ENCODE measurements around the gene KIF16B.
"Not testable (repeated sequence)": the region's sequence is repeated elsewhere in the genome, so short reads cannot be mapped to it uniquely, and the experiment has no call there.

KIF16B gene

GRCh38 chr20:16590041-16590633 is 16.9 kb upstream of the KIF16B start:
- DNase-seq, result no peak

GRCh38 chr20:16589623-16590022 is 16.4 kb upstream of the KIF16B start:
- no peak for DNase-seq

- DNase-seq, result no peak
Measured at GRCh38 chr20:16588241-16588640, 15.0 kb upstream of the KIF16B start.

GRCh38 chr20:16587066-16587465 is 13.8 kb upstream of the KIF16B start:
- no peak for DNase-seq

GRCh38 chr20:16583474-16583873 is 10.2 kb upstream of the KIF16B start:
- no peak for DNase-seq

- DNase-seq, result no peak
Measured at GRCh38 chr20:16581241-16581640, 8.0 kb upstream of the KIF16B start.

GRCh38 chr20:16580620-16581019 is 7.4 kb upstream of the KIF16B start:
- DNase-seq, result no peak

- DNase-seq, result no peak
Measured at GRCh38 chr20:16580147-16580546, 6.9 kb upstream of the KIF16B start.

GRCh38 chr20:16576219-16576618 is 3.0 kb upstream of the KIF16B start:
- DNase-seq, result no peak

GRCh38 chr20:16575390-16576140 is 2.3 kb upstream of the KIF16B start:
- no peak for DNase-seq

- peak; percentile 84 for DNase-seq
Measured at GRCh38 chr20:16574656-16575355, 1.6 kb upstream of the KIF16B start.

GRCh38 chr20:16571333-16571732 is 1.9 kb downstream of the KIF16B start:
- no peak for DNase-seq

- no peak for DNase-seq
Measured at GRCh38 chr20:16569246-16570153, 3.7 kb downstream of the KIF16B start.

- DNase-seq, result no peak
Measured at GRCh38 chr20:16566080-16566479, 7.2 kb downstream of the KIF16B start.

GRCh38 chr20:16564079-16564478 is 9.2 kb downstream of the KIF16B start:
- DNase-seq, result not testable (repeated sequence)

- no peak for DNase-seq
Measured at GRCh38 chr20:16563066-16563806, 10.0 kb downstream of the KIF16B start.

- DNase-seq, result no peak
Measured at GRCh38 chr20:16562259-16562658, 11.0 kb downstream of the KIF16B start.

- DNase-seq, result no peak
Measured at GRCh38 chr20:16560661-16561060, 12.6 kb downstream of the KIF16B start.

- DNase-seq, result no peak
Measured at GRCh38 chr20:16560216-16560615, 13.0 kb downstream of the KIF16B start.

GRCh38 chr20:16556301-16556700 is 16.9 kb downstream of the KIF16B start:
- DNase-seq, result no peak

GRCh38 chr20:16555754-16556153 is 17.5 kb downstream of the KIF16B start:
- no peak for DNase-seq

Data from NCI-H2029 (cell line).